ENCODE measurements around the gene FKBP15. TPM values are rescaled to one million over a fixed set of nuclear protein-coding genes. Genes with fewer than 3 reads are reported as not detected.
"Not testable (repeated sequence)": the region's sequence is repeated elsewhere in the genome, so short reads cannot be mapped to it uniquely, and the experiment has no call there.

Gene FKBP15
- total and polyA plus RNA-seq, 3 donors from 2014 or later = 14.7 to 23.5 (median 23.1) TPM

DNA sequence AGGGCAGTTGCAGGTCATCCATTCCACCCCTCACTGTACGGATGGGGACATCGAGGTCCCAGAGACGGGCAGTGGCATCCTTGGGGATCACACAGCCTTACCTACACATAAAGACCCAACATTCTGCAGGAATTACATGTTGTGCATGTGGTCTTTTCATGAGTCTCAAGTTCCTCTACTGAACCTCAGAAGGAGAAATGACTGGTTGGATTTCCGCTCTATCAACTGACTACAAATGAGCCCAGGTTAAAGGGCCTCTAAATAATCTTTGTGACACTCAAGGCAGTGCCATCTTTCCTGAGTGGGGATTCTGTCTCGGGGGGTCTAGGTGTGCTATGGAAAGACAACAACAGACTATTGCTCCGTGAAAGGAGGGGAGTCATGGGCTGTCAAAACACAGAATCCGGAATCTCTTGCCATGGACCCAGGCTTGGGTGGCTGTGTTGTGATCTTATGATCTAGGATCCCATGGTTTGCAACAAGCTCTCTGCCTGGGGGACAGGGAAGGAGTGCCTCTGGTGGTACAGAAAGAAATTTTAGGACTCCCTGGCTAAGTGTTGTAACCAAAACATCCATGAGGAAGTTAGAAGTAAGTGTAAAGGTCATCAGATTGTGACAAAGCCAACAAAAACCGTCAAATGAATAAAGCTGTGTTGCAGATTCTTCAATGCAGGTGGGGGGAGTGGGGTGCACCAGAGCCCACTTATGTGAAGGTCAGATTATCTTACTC, 72.1 kb downstream of the FKBP15 start:
- no peaks in the 10 kb centered on the region for H3K27me3 ChIP-seq
- peaks cover 17% of the 10 kb centered on the region for H3K4me1 ChIP-seq
- H3K4me3 ChIP-seq = no peak overlapping the region
- no peak overlapping the region for H3K27ac ChIP-seq
- 87 to 91% methylated on average over 8 of the region's 8 CpGs for WGBS, 2 donors
- H3K36me3 ChIP-seq (ENCODE audit: low read depth, missing control alignments) = no peaks in the 10 kb centered on the region
- intact Hi-C loops (cut with DNase I; ENCODE audit: low total_unique reads) = no loop called here
- no peak for DNase-seq
- no peaks in the 10 kb centered on the region for H3K9me3 ChIP-seq
- TF ChIP-seq, protein P1, sequence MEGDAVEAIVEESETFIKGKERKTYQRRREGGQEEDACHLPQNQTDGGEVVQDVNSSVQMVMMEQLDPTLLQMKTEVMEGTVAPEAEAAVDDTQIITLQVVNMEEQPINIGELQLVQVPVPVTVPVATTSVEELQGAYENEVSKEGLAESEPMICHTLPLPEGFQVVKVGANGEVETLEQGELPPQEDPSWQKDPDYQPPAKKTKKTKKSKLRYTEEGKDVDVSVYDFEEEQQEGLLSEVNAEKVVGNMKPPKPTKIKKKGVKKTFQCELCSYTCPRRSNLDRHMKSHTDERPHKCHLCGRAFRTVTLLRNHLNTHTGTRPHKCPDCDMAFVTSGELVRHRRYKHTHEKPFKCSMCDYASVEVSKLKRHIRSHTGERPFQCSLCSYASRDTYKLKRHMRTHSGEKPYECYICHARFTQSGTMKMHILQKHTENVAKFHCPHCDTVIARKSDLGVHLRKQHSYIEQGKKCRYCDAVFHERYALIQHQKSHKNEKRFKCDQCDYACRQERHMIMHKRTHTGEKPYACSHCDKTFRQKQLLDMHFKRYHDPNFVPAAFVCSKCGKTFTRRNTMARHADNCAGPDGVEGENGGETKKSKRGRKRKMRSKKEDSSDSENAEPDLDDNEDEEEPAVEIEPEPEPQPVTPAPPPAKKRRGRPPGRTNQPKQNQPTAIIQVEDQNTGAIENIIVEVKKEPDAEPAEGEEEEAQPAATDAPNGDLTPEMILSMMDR (IDR thresholded peaks at IDR 0.05) = no peak
- no peak for TF ChIP-seq POLR2A (IDR thresholded peaks at IDR 0.05)

DNA sequence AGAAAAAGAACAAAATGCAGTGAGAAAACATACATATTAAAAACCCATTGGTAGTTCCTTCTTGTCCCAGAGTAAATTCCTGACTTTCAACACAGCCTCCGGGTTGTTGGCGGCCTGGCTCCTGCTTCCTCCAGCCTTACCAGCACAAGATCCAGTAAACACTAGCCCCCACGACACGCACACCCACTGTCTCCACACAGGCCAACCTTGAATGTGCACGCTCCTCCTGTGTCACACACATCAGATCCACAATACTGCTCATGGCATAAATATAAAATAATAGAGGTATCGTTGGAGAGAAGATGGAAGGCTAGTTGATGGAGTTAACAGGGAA, 72.7 kb downstream of the FKBP15 start:
- no peak overlapping the region for H3K4me3 ChIP-seq
- 92 to 94% methylated on average over 6 of the region's 6 CpGs for WGBS, 2 donors
- no peaks in the 10 kb centered on the region for H3K9me3 ChIP-seq
- DNase-seq = no peak
- H3K27me3 ChIP-seq = no peaks in the 10 kb centered on the region
- TF ChIP-seq POLR2A (IDR thresholded peaks at IDR 0.05) = no peak
- TF ChIP-seq, protein P1 (IDR thresholded peaks at IDR 0.05) = no peak
- H3K4me1 ChIP-seq = peaks cover 11% of the 10 kb centered on the region
- no peak overlapping the region for H3K27ac ChIP-seq
- intact Hi-C loops (cut with DNase I; ENCODE audit: low total_unique reads) = no loop called here
- H3K36me3 ChIP-seq (ENCODE audit: low read depth, missing control alignments) = no peaks in the 10 kb centered on the region

DNA sequence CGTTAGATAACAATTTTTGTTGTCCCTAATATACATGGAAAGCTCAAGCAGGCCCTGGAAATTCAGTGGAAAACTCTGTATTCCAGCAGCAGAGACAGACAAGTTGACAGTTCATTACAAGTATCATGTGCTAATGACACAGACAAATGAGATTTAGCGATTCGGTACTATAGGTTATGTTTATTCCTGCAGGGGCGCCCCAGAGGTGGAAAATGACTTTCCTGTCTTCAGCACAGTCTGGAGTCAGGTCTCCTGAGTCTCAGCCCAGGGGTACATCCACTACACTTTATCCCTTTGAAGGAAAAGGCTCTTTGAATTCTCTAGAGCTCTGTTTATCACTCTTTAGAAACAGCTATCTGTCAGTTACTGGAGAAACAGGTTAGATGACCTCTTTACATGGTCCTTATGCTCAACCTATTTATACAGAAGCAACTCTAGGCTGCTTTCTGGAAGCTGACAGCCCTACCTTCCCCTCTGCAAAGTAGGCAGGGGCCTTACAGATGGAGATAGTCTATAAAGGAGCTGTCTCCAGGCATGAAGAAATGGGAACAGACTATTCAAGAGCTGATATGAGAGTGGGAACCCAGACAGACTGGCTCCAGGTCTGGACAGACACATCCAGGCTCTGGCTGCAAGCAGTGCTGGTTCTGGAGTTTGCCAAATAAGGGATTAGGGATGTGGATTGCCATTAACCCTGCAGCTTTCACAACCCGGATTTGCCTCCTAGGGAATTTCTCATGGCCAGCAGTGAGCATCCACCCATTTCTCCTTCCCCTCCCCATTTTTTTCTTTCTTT, 77.4 kb downstream of the FKBP15 start:
- no peak overlapping the region for H3K27ac ChIP-seq
- no peaks in the 10 kb centered on the region for H3K27me3 ChIP-seq
- WGBS, 2 donors = 83 to 86% methylated on average over 5 of the region's 5 CpGs
- H3K4me1 ChIP-seq = no peaks in the 10 kb centered on the region
- no peaks in the 10 kb centered on the region for H3K36me3 ChIP-seq (ENCODE audit: low read depth, missing control alignments)
- intact Hi-C loops (cut with DNase I; ENCODE audit: low total_unique reads) = no loop called here
- no peak for DNase-seq
- no peak overlapping the region for H3K4me3 ChIP-seq
- H3K9me3 ChIP-seq = no peaks in the 10 kb centered on the region
- TF ChIP-seq, protein P1 (IDR thresholded peaks at IDR 0.05) = no peak
- TF ChIP-seq POLR2A (IDR thresholded peaks at IDR 0.05) = no peak

DNA sequence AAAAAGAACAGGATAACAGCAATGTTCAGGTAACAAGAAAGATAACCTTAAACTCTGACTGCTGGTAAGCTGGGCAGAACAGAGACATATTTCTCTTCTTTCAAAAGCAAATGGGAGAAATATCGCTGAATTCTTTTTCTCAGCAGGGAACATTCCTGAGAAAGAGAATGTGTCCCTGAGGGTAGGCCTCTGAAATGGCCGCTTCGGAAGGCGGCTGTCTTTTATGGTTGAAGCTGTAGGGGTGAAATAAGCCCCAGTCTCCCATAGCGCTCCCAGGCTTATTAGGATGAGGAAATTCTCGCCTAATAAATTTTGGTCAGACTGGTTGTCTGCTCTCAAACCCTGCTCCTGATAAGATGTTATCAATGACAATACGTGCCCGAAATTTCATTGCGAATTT, 80.2 kb downstream of the FKBP15 start:
- H3K4me3 ChIP-seq; H3K4me1 ChIP-seq; intact Hi-C loops (cut with DNase I; ENCODE audit: low total_unique reads); H3K27me3 ChIP-seq; DNase-seq; H3K9me3 ChIP-seq; H3K27ac ChIP-seq; H3K36me3 ChIP-seq (ENCODE audit: low read depth, missing control alignments): not testable (repeated sequence)
- 85 to 89% methylated on average over 9 of the region's 9 CpGs for WGBS, 2 donors

DNA sequence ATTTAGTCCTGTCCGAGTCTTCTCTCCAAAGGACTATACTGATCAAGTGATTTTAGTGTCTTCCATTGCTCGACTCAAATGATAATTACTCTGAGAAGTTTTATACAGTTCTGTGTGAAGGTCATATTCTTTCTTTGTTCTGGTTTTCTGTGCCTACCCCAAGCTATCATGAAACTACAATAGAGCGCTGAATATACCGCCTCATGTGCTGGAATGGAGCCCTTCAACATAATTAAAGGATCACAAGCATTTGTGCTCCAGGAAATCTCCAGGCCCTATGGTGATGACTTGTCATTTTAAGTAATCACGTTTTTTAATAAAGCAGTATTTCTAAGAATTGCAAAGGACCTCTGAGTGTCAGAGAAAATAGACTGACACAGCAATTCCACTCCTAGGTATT, 81.1 kb downstream of the FKBP15 start:
- H3K9me3 ChIP-seq = no peaks in the 10 kb centered on the region
- no peaks in the 10 kb centered on the region for H3K4me1 ChIP-seq
- TF ChIP-seq, protein P1 (IDR thresholded peaks at IDR 0.05) = no peak
- no peak for TF ChIP-seq POLR2A (IDR thresholded peaks at IDR 0.05)
- intact Hi-C loops (cut with DNase I; ENCODE audit: low total_unique reads) = no loop called here
- H3K36me3 ChIP-seq (ENCODE audit: low read depth, missing control alignments) = no peaks in the 10 kb centered on the region
- no peak overlapping the region for H3K4me3 ChIP-seq
- DNase-seq = no peak
- H3K27ac ChIP-seq = no peak overlapping the region
- WGBS, 2 donors = 67 to 72% methylated on average over 5 of the region's 5 CpGs
- H3K27me3 ChIP-seq = no peaks in the 10 kb centered on the region
